H1 (cell line): Measurements from ENCODE around the gene LRG1. TPM values are rescaled to one million over a fixed set of nuclear protein-coding genes. Genes with fewer than 3 reads are reported as not detected.

Experiments used
- CTCF ChIA-PET: fragments of 300-600 bp; sonication (Branson Sonifier 250); formaldehyde crosslinking; loops from one replicate; lab custom pipeline; 2021; ENCODE audit not compliant: partially characterized antibody; lab: Charles Lee
- POLR2A ChIA-PET: fragments of 300-600 bp; sonication (Branson Sonifier 250); formaldehyde crosslinking; loops from one replicate; lab custom pipeline; 2021; ENCODE audit warnings: inconsistent platforms; ENCODE audit not compliant: partially characterized antibody; lab: Charles Lee
- DNase-seq, 2 experiments: peaks; one replicate each; pipeline versions ENCODE4 v3.0.0 to v3.0.0-alpha.2; 2010 to 2022; ENCODE audit warnings: low spot score in 2 of 2, low read depth in 1 of 2, mixed read lengths in 1 of 2
- FAIRE-seq: peaks from 2 replicates; lab custom pipeline; 2011; peaks lifted over from hg19 to GRCh38; lab: Jason Lieb, UNC
- H2AFZ ChIP-seq: 2 replicates; pipeline ENCODE4 v1.8.1; 2012; ENCODE audit warnings: low read length, inconsistent platforms
- H2AK5ac ChIP-seq: 2 replicates; pipeline ENCODE4 v1.6.1; 2013; ENCODE audit warnings: low read depth, low read length
- H2BK120ac ChIP-seq: replicated peaks from 2 replicates; pipeline ENCODE3; 2013; ENCODE audit warnings: low read depth, low read length, inconsistent platforms
- H2BK12ac ChIP-seq: 2 replicates; pipeline ENCODE4 v1.6.1; 2013; ENCODE audit warnings: low read depth, low read length
- H2BK15ac ChIP-seq: 2 replicates; pipeline ENCODE4 v1.6.1; 2013; ENCODE audit warnings: low read length
- H2BK20ac ChIP-seq: 2 replicates; pipeline ENCODE4 v1.6.1; 2013; ENCODE audit warnings: low read length
- H2BK5ac ChIP-seq: 2 replicates; pipeline ENCODE4 v1.6.1; 2013; ENCODE audit warnings: low read depth, low read length
- H3K14ac ChIP-seq: 2 replicates; pipeline ENCODE4 v1.6.1; 2013; ENCODE audit warnings: inconsistent platforms; ENCODE audit not compliant: insufficient read length
- H3K18ac ChIP-seq: 2 replicates; pipeline ENCODE4 v1.6.1; 2013; ENCODE audit warnings: low read length; ENCODE audit errors: extremely low read depth
- H3K23ac ChIP-seq: 2 replicates; pipeline ENCODE4 v1.6.1; 2013; ENCODE audit warnings: inconsistent platforms; ENCODE audit not compliant: insufficient read length
- H3K23me2 ChIP-seq: 2 replicates; pipeline ENCODE4 v1.6.1; 2013; ENCODE audit warnings: low read depth, low read length
- H3K27ac ChIP-seq: 2 replicates; pipeline ENCODE4 v1.6.1; 2011; ENCODE audit warnings: low read depth, low read length, inconsistent platforms
- H3K27me3 ChIP-seq, 4 experiments: replicated peaks in 1 of 4; 1 replicate in 1 of 4; 2 replicates in 3 of 4; pipeline versions ENCODE4 v1.6.1 to v1.8.1; 2011 to 2013; ENCODE audit warnings: low read length in 3 of 4, mild to moderate bottlenecking in 3 of 4, inconsistent platforms in 2 of 4, mixed read lengths in 2 of 4, moderate library complexity in 1 of 4; ENCODE audit not compliant: control insufficient read depth in 3 of 4, insufficient read depth in 3 of 4; ENCODE audit errors: extremely low read depth in 1 of 4
- H3K36me3 ChIP-seq, 4 experiments: 2 replicates each; pipeline versions ENCODE4 v1.6.1 to v1.8.1; 2011 to 2013; ENCODE audit warnings: mild to moderate bottlenecking in 4 of 4, low read length in 3 of 4, moderate library complexity in 2 of 4, control low read depth in 1 of 4, inconsistent platforms in 1 of 4; ENCODE audit not compliant: insufficient read depth in 4 of 4, control insufficient read depth in 2 of 4
- H3K4ac ChIP-seq: replicated peaks from 2 replicates; pipeline ENCODE3; 2013; ENCODE audit warnings: low read length, low read depth, mixed read lengths, inconsistent platforms; ENCODE audit not compliant: insufficient read length
- H3K4me1 ChIP-seq, 4 experiments: replicated peaks in 1 of 4; 1 replicate in 1 of 4; 2 replicates in 3 of 4; pipeline versions ENCODE4 v1.6.1 to v1.8.1; 2011 to 2013; ENCODE audit warnings: low read length in 3 of 4, inconsistent platforms in 2 of 4, mixed read lengths in 1 of 4; ENCODE audit not compliant: insufficient read depth in 4 of 4, control insufficient read depth in 3 of 4
- H3K4me2 ChIP-seq, 2 experiments: 2 replicates each; pipeline versions ENCODE4 v1.6.1 to v1.8.1; 2011 to 2013; ENCODE audit warnings: low read depth in 2 of 2, low read length in 2 of 2, control low read depth in 1 of 2, inconsistent platforms in 1 of 2, mild to moderate bottlenecking in 1 of 2; ENCODE audit not compliant: insufficient read depth in 1 of 2
- H3K4me3 ChIP-seq, 4 experiments: fragments of 200-600, 300-600 bp in 1 of 4; sonication (generic), shearing (Covaris generic), sonication (Bioruptor Twin) in 1 of 4; 2 replicates each; pipeline versions ENCODE4 v1.5.1 to v1.8.1; 2011 to 2016; ENCODE audit warnings: low read length in 4 of 4, low read depth in 3 of 4, control low read depth in 2 of 4, inconsistent platforms in 2 of 4, mild to moderate bottlenecking in 2 of 4, mixed read lengths in 1 of 4, moderate library complexity in 1 of 4; ENCODE audit not compliant: insufficient read depth in 2 of 4; ENCODE audit errors: extremely low read depth in 1 of 4
- H3K56ac ChIP-seq: replicated peaks from 2 replicates; pipeline ENCODE3; 2013; ENCODE audit warnings: low read depth, mild to moderate bottlenecking, mixed read lengths, low read length, inconsistent platforms; ENCODE audit not compliant: insufficient read length
- H3K79me1 ChIP-seq: 2 replicates; pipeline ENCODE4 v1.6.1; 2013; ENCODE audit warnings: low read depth, low read length, control low read depth
- H3K79me2 ChIP-seq, 2 experiments: 2 replicates each; pipeline versions ENCODE4 v1.6.1 to v1.8.1; 2012 to 2013; ENCODE audit warnings: low read length in 2 of 2, mild to moderate bottlenecking in 2 of 2, inconsistent platforms in 1 of 2; ENCODE audit not compliant: insufficient read depth in 2 of 2, control insufficient read depth in 1 of 2
- H3K9ac ChIP-seq, 4 experiments: replicated peaks in 1 of 4; 1 replicate in 1 of 4; 2 replicates in 3 of 4; pipeline versions ENCODE4 v1.6.1 to v1.8.1; 2011 to 2013; ENCODE audit warnings: low read depth in 3 of 4, low read length in 3 of 4, control low read depth in 2 of 4, mild to moderate bottlenecking in 2 of 4, moderate library complexity in 2 of 4, inconsistent platforms in 1 of 4; ENCODE audit errors: extremely low read depth in 1 of 4
- H3K9me3 ChIP-seq, 2 experiments: 2 replicates each; pipeline versions ENCODE4 v1.6.1 to v1.8.1; 2012 to 2013; ENCODE audit warnings: mild to moderate bottlenecking in 2 of 2, moderate library complexity in 2 of 2, control low read depth in 1 of 2, inconsistent platforms in 1 of 2, low read depth in 1 of 2, low read length in 1 of 2, mixed read lengths in 1 of 2; ENCODE audit not compliant: insufficient read depth in 2 of 2
- H4K20me1 ChIP-seq, 2 experiments: replicated peaks in 1 of 2; 2 replicates each; pipeline versions ENCODE3 to v1.8.1; 2011 to 2013; ENCODE audit warnings: inconsistent platforms in 2 of 2, low read length in 2 of 2, mild to moderate bottlenecking in 1 of 2; ENCODE audit not compliant: insufficient read depth in 2 of 2, control insufficient read depth in 1 of 2
- H4K5ac ChIP-seq: 2 replicates; pipeline ENCODE4 v1.6.1; 2013; ENCODE audit warnings: low read length, low read depth, mixed read lengths, inconsistent platforms; ENCODE audit not compliant: insufficient read length
- H4K8ac ChIP-seq: 2 replicates; pipeline ENCODE4 v1.8.0; 2013; ENCODE audit warnings: mild to moderate bottlenecking, moderate library complexity, low read length, inconsistent platforms; ENCODE audit not compliant: insufficient read depth; ENCODE audit errors: extremely low read depth
- H4K91ac ChIP-seq: replicated peaks from 2 replicates; pipeline ENCODE3; 2013; ENCODE audit warnings: low read length, mixed read lengths, inconsistent platforms; ENCODE audit not compliant: insufficient read length
- FOSL1 ChIP-seq: IDR thresholded peaks from 2 replicates; pipeline ENCODE4 v1.6.1; 2011; ENCODE audit warnings: mild to moderate bottlenecking, low read depth, low read length, moderate library complexity; ENCODE audit not compliant: insufficient read depth
- KDM1A ChIP-seq: fragments of 200-600, 300-600 bp; sonication (generic); IDR thresholded peaks from 2 replicates; pipeline ENCODE4 v1.7.1; 2016; ENCODE audit warnings: mild to moderate bottlenecking, low read length, borderline replicate concordance
- WGBS, 2 experiments: shearing (Covaris generic) in 1 of 2; methylation state at CpG; one replicate each; pipeline versions ENCODE4 v1.1.6 to v1.1.7; 2013 to 2015; ENCODE audit warnings: low lambda C conversion rate in 2 of 2, mixed read lengths in 2 of 2, inconsistent platforms in 1 of 2, low coverage in 1 of 2, missing lambda C conversion rate in 1 of 2; ENCODE audit not compliant: insufficient replicate concordance in 2 of 2, insufficient coverage in 1 of 2, insufficient read length in 1 of 2; ENCODE audit errors: extremely low coverage in 1 of 2, missing lambda C conversion rate in 1 of 2; 5-methylcytosine and 5-hydroxymethylcytosine counted together
- polyA plus RNA-seq, 7 experiments: library from polyadenylated mRNA; depleted of rRNA in 3 of 7; stranded (reverse) in 5 of 7; unstranded in 2 of 7; fragments of >200 nt in 5 of 7; fragments of 200-250 nt in 2 of 7; gene quantifications; 1 replicate in 5 of 7; 2 replicates in 1 of 7; 4 replicates in 1 of 7; pipeline versions ENCODE4 v1.2.1 to v1.2.3, GENCODE V29; 2011 to 2013; ENCODE audit warnings: missing spikeins in 2 of 7, mixed read lengths in 2 of 7
- total RNA-seq: library from RNA; stranded (reverse); fragmentation: NEBNext Ultra II Directional; extraction: Animal tissue kit (Norgen Biotek cat#: 25700); gene quantifications from 2 replicates; pipeline ENCODE4 v1.2.1, GENCODE V29; 2021

LRG1 gene
- total and polyA plus RNA-seq, 2 of the 8 experiments (the other 6 are each of a cell fraction or from before 2014, with no cell fraction given), result 0.48 to 0.79 TPM

GRCh38 chr19:4505570-4506448 is 34.0 kb downstream of the LRG1 start:
- Histone ChIP-seq H3K4ac (no peak overlapping the region), H4K91ac (no peak overlapping the region), H4K20me1 (peaks cover 14 to 30% of the 10 kb centered on the region in 2 experiments), H3K4me2 (no peak overlapping the region), H2BK5ac (no peak overlapping the region), H2BK12ac (no peak overlapping the region), H2BK120ac (no peak overlapping the region), H2AK5ac (no peak overlapping the region), H4K8ac (no peak overlapping the region), H3K27me3 (peaks cover 2 to 13% (median 11%) of the 10 kb centered on the region in 4 experiments; a peak in 6 of 7 replicates), H3K56ac (no peak overlapping the region), H3K79me1 (peaks cover 2% of the 10 kb centered on the region; the same call in 1 of the 2 replicates), H3K18ac (no peak overlapping the region), H3K4me1 (no peaks in the 10 kb centered on the region), H3K9me3 (no peaks in the 10 kb centered on the region), H3K36me3 (peaks cover under 1 to 33% (median 6%) of the 10 kb centered on the region in 4 experiments; a peak in 5 of 8 replicates), H3K9ac (no peak overlapping the region), H3K14ac (no peak overlapping the region), H3K23ac (no peak overlapping the region), H2BK20ac (no peak overlapping the region), H3K23me2 (no peaks in the 10 kb centered on the region), H4K5ac (no peak overlapping the region), H3K4me3 (no peak overlapping the region), H3K27ac (no peak overlapping the region), H2AFZ (no peak overlapping the region), H3K79me2 (no peaks in the 10 kb centered on the region), H2BK15ac (no peak overlapping the region)
- POLR2A ChIA-PET, result interaction anchor here (1.0 to 3.5 kb wide), 3 partner anchors 11 to 42 kb away, joined by 3 to 19 read pairs (median 18); partner anchors contain the start of gene PLIN4
- 90% methylated on average over 31 of the region's 34 CpGs; no CpG with 5 or more reads in 1 of the 2 experiments for WGBS, 2 experiments
- CTCF ChIA-PET, result interaction anchor here (0.7 to 5.2 kb wide), 3 partner anchors 18 to 187 kb away, joined by 3 to 40 read pairs (median 4); no protein-coding TSS in a partner anchor
- DNase-seq (no peak), FAIRE-seq (no peak)
- TF ChIP-seq FOSL1, result no peak
- TF ChIP-seq KDM1A, result peak; percentile 78
